HL-60/S4 treated with phorbol 12-myristate 13-acetate at 8.2 ng/mL for 4 days and 3 days (cell line): Measurements from ENCODE around the gene MED13L.

Experiments used
- in situ Hi-C: fragments of 300-500 bp; cut with MboI; formaldehyde crosslinking; loops from 2 replicates; pipeline ENCODE4 v1.15.0; 2022; ENCODE audit warnings: low sequenced_read_pairs

The MED13L gene

GRCh38 chr12:116188581-116188980, 88.9 kb downstream of the MED13L start:
- in situ Hi-C loops = no loop called here

GRCh38 chr12:116187151-116187511, 90.4 kb downstream of the MED13L start:
- in situ Hi-C loops = no loop called here

GRCh38 chr12:116186482-116187150, 90.9 kb downstream of the MED13L start:
- in situ Hi-C loops = no loop called here

GRCh38 chr12:116184763-116185162, 92.7 kb downstream of the MED13L start:
- in situ Hi-C loops = no loop called here

- in situ Hi-C loops = no loop called here
Observed at GRCh38 chr12:116183741-116184141, 93.8 kb downstream of the MED13L start.

GRCh38 chr12:116182359-116183063, 95.0 kb downstream of the MED13L start:
- in situ Hi-C loops = no loop called here

GRCh38 chr12:116180448-116180847, 97.0 kb downstream of the MED13L start:
- in situ Hi-C loops = no loop called here

- in situ Hi-C loops = no loop called here
Observed at GRCh38 chr12:116179384-116179783, 98.1 kb downstream of the MED13L start.

GRCh38 chr12:116177017-116177416, 100.5 kb downstream of the MED13L start:
- in situ Hi-C loops = no loop called here

- in situ Hi-C loops = no loop called here
Observed at GRCh38 chr12:116174904-116175303, 102.6 kb downstream of the MED13L start.

- in situ Hi-C loops = no loop called here
Observed at GRCh38 chr12:116174006-116174405, 103.5 kb downstream of the MED13L start.

- in situ Hi-C loops = no loop called here
Observed at GRCh38 chr12:116172224-116172849, 105.2 kb downstream of the MED13L start.

- in situ Hi-C loops = no loop called here
Observed at GRCh38 chr12:116171549-116171948, 105.9 kb downstream of the MED13L start.

- in situ Hi-C loops = no loop called here
Observed at GRCh38 chr12:116169071-116169470, 108.4 kb downstream of the MED13L start.

- in situ Hi-C loops = no loop called here
Observed at GRCh38 chr12:116166306-116166705, 111.2 kb downstream of the MED13L start.

GRCh38 chr12:116165036-116165425, 112.5 kb downstream of the MED13L start:
- in situ Hi-C loops = no loop called here

- in situ Hi-C loops = no loop called here
Observed at GRCh38 chr12:116164250-116165035, 113.0 kb downstream of the MED13L start.

- in situ Hi-C loops = no loop called here
Observed at GRCh38 chr12:116162071-116162470, 115.4 kb downstream of the MED13L start.

GRCh38 chr12:116161588-116161987, 115.9 kb downstream of the MED13L start:
- in situ Hi-C loops = no loop called here

GRCh38 chr12:116160883-116161458, 116.5 kb downstream of the MED13L start:
- in situ Hi-C loops = no loop called here

GRCh38 chr12:116160231-116160630, 117.3 kb downstream of the MED13L start:
- in situ Hi-C loops = no loop called here
